ENCODE data around the gene IFT80. TPM values are rescaled to one million over a fixed set of nuclear protein-coding genes. Genes with fewer than 3 reads are reported as not detected.

The IFT80 gene
- total RNA-seq, 6 donors from 2014 or later, result 12.1 to 68.1 (median 28.4) TPM

- no peak overlapping the region for H3K27ac ChIP-seq
- no peak overlapping the region for H3K4me3 ChIP-seq
- H3K9me3 ChIP-seq, result no peaks in the 10 kb centered on the region
- H3K36me3 ChIP-seq, result no peaks in the 10 kb centered on the region
- H3K27me3 ChIP-seq, result no peaks in the 10 kb centered on the region
- peaks cover 4 to 12% (median 7%) of the 10 kb centered on the region in 4 donors for H3K4me1 ChIP-seq
- 61 to 81% methylated on average over 3 of the region's 3 CpGs for WGBS, 2 donors
- no peak for TF ChIP-seq EP300 (IDR thresholded peaks at IDR 0.05)
- no peak for TF ChIP-seq POLR2A (IDR thresholded peaks at IDR 0.05)
- TF ChIP-seq POLR2AphosphoS5 (IDR thresholded peaks at IDR 0.05), result no peak
- no peak for TF ChIP-seq CTCF (IDR thresholded peaks at IDR 0.05)
- DNase-seq (no peak), ATAC-seq (ENCODE audit: low FRiP score in 2 of 2) (no peak)
These were observed 5.0 kb downstream of the IFT80 start for GRCh38 chr3:160394009-160394392.

- WGBS, 2 donors, result 62 to 73% methylated on average over 2 of the region's 2 CpGs
- no peaks in the 10 kb centered on the region for H3K9me3 ChIP-seq
- DNase-seq, result no peak
- H3K4me1 ChIP-seq, result peaks cover 1 to 9% (median 5%) of the 10 kb centered on the region in 4 donors
- H3K27me3 ChIP-seq, result no peaks in the 10 kb centered on the region
- TF ChIP-seq EP300 (IDR thresholded peaks at IDR 0.05), result no peak
- no peak for ATAC-seq (ENCODE audit: low FRiP score in 2 of 2)
- no peak overlapping the region for H3K4me3 ChIP-seq
- no peak overlapping the region for H3K27ac ChIP-seq
- H3K36me3 ChIP-seq, result no peaks in the 10 kb centered on the region
These were observed 5.5 kb downstream of the IFT80 start for GRCh38 chr3:160393346-160394008.

- H3K27me3 ChIP-seq, result no peaks in the 10 kb centered on the region
- no peaks in the 10 kb centered on the region for H3K36me3 ChIP-seq
- H3K27ac ChIP-seq, result no peak overlapping the region
- no peak for TF ChIP-seq CTCF (IDR thresholded peaks at IDR 0.05)
- no peak for TF ChIP-seq EP300 (IDR thresholded peaks at IDR 0.05)
- no peak for TF ChIP-seq POLR2A (IDR thresholded peaks at IDR 0.05)
- TF ChIP-seq POLR2AphosphoS5 (IDR thresholded peaks at IDR 0.05), result no peak
- no peak overlapping the region for H3K4me3 ChIP-seq
- ATAC-seq (ENCODE audit: low FRiP score in 2 of 2), result no peak
- no peaks in the 10 kb centered on the region for H3K9me3 ChIP-seq
- DNase-seq, result no peak
- H3K4me1 ChIP-seq, result peaks cover 0 to 2% (median 0%) of the 10 kb centered on the region in 4 donors
These were observed 6.2 kb downstream of the IFT80 start for GRCh38 chr3:160392798-160393197.

GRCh38 chr3:160390565-160391138, 8.4 kb downstream of the IFT80 start:
- ATAC-seq (ENCODE audit: low FRiP score in 2 of 2), result peak in 1 of 2 donors; percentile 72
- TF ChIP-seq POLR2AphosphoS5 (IDR thresholded peaks at IDR 0.05) (no peak), POLR2A (IDR thresholded peaks at IDR 0.05) (no peak), CTCF (IDR thresholded peaks at IDR 0.05) (no peak), EP300 (IDR thresholded peaks at IDR 0.05) (no peak)
- no peaks in the 10 kb centered on the region for H3K9me3 ChIP-seq

GRCh38 chr3:160384639-160385318, 14.2 kb downstream of the IFT80 start:
- Histone ChIP-seq H3K4me1 (peaks cover 0 to 5% (median 0%) of the 10 kb centered on the region in 4 donors), H3K4me3 (no peak overlapping the region), H3K27me3 (no peaks in the 10 kb centered on the region), H3K9me3 (no peaks in the 10 kb centered on the region), H3K27ac (peak overlapping the region in 3 of 4 donors; percentile 2 to 53 (median 16)), H3K36me3 (no peaks in the 10 kb centered on the region)
- DNase-seq (peak in 1 of 2 donors; percentile 59), ATAC-seq (ENCODE audit: low FRiP score in 2 of 2) (peak; percentile 58 to 87)
- WGBS, 2 donors, result 67 to 74% methylated on average over 5 of the region's 5 CpGs
- TF ChIP-seq EP300 (IDR thresholded peaks at IDR 0.05), result no peak
- TF ChIP-seq POLR2A (IDR thresholded peaks at IDR 0.05), result peak in 1 of 4 donors; percentile 21
- no peak for TF ChIP-seq POLR2AphosphoS5 (IDR thresholded peaks at IDR 0.05)
- peak in 1 of 6 experiments; percentile 18 for TF ChIP-seq CTCF (IDR thresholded peaks at IDR 0.05)

More at GRCh38 chr3:160390565-160391138, 8.4 kb downstream of the IFT80 start:
- Histone ChIP-seq H3K27me3 (no peaks in the 10 kb centered on the region), H3K4me3 (no peak overlapping the region), H3K36me3 (no peaks in the 10 kb centered on the region), H3K4me1 (no peaks in the 10 kb centered on the region), H3K27ac (no peak overlapping the region)
- 89 to 95% methylated on average over 3 of the region's 3 CpGs for WGBS, 2 donors
- DNase-seq, result no peak
